ENCODE results near the gene SLCO2B1. TPM values are rescaled to one million over a fixed set of nuclear protein-coding genes. Genes with fewer than 3 reads are reported as not detected.

The SLCO2B1 gene
- total RNA-seq, 2 experiments from 2014 or later, result not detected

GRCh38 chr11:75236062-75236461, 85.2 kb downstream of the SLCO2B1 start:
- ATAC-seq, result no peak
- Mint-ChIP-seq H3K27ac (no peak overlapping the region), H3K27me3 (peaks cover 13% of the 10 kb centered on the region), H3K36me3 (ENCODE audit: low read depth) (no peaks in the 10 kb centered on the region), H3K4me3 (no peak overlapping the region), H3K9me3 (no peaks in the 10 kb centered on the region), H3K4me1 (ENCODE audit: low read depth) (peaks cover 6% of the 10 kb centered on the region)
- POLR2A ChIA-PET, result no interaction called here
- CTCF ChIA-PET, result interaction anchor here (5.9 to 19.6 kb wide), 2 partner anchors 13 to 94 kb away, joined by 41 to 663 read pairs; partner anchors contain the start of gene SLCO2B1
- DNase-seq, result no peak
- intact Hi-C loops (cut with micrococcal nuclease), result no loop called here
- TF ChIP-seq CTCF (IDR thresholded peaks at IDR 0.05), result no peak

- TF ChIP-seq CTCF (IDR thresholded peaks at IDR 0.05), result no peak
- ChIA-PET POLR2A (no interaction called here), CTCF (interaction anchor here (0.6 to 19.6 kb wide), 3 partner anchors 12 to 95 kb away, joined by 3 to 663 read pairs (median 41); partner anchors contain the start of gene SLCO2B1)
- H3K27me3 Mint-ChIP-seq, result peaks cover 10% of the 10 kb centered on the region
- no peak overlapping the region for H3K27ac Mint-ChIP-seq
- peaks cover 6% of the 10 kb centered on the region for H3K4me1 Mint-ChIP-seq (ENCODE audit: low read depth)
- H3K9me3 Mint-ChIP-seq, result no peaks in the 10 kb centered on the region
- ATAC-seq (no peak), DNase-seq (no peak)
- no peak overlapping the region for H3K4me3 Mint-ChIP-seq
- intact Hi-C loops (cut with micrococcal nuclease), result no loop called here
- H3K36me3 Mint-ChIP-seq (ENCODE audit: low read depth), result no peaks in the 10 kb centered on the region
These were observed 86.1 kb downstream of the SLCO2B1 start for GRCh38 chr11:75237050-75237449.

- TF ChIP-seq CTCF (IDR thresholded peaks at IDR 0.05), result no peak
- ATAC-seq (no peak), DNase-seq (no peak)
- H3K4me3 Mint-ChIP-seq, result no peak overlapping the region
- H3K36me3 Mint-ChIP-seq (ENCODE audit: low read depth), result no peaks in the 10 kb centered on the region
- ChIA-PET CTCF (interaction anchor here (1.5 to 19.6 kb wide), 4 partner anchors 10 to 283 kb away, joined by 3 to 663 read pairs (median 24); partner anchors contain the start of gene SLCO2B1), POLR2A (interaction anchor here (1.5 kb wide), 1 partner anchor 15 kb away, joined by 4 read pairs; no protein-coding TSS in a partner anchor)
- H3K9me3 Mint-ChIP-seq, result no peaks in the 10 kb centered on the region
- intact Hi-C loops (cut with micrococcal nuclease), result no loop called here
- H3K4me1 Mint-ChIP-seq (ENCODE audit: low read depth), result peaks cover 10% of the 10 kb centered on the region
- no peak overlapping the region for H3K27ac Mint-ChIP-seq
- H3K27me3 Mint-ChIP-seq, result peaks cover 26% of the 10 kb centered on the region
These were observed 87.9 kb downstream of the SLCO2B1 start for GRCh38 chr11:75238595-75239440.

- H3K4me3 Mint-ChIP-seq, result peak overlapping the region; percentile 71
- ATAC-seq (no peak), DNase-seq (no peak)
- TF ChIP-seq CTCF (IDR thresholded peaks at IDR 0.05), result no peak
- H3K9me3 Mint-ChIP-seq, result no peaks in the 10 kb centered on the region
- intact Hi-C loops (cut with micrococcal nuclease), result no loop called here
- no peak overlapping the region for H3K27ac Mint-ChIP-seq
- no peaks in the 10 kb centered on the region for H3K36me3 Mint-ChIP-seq (ENCODE audit: low read depth)
- H3K27me3 Mint-ChIP-seq, result peaks cover 29% of the 10 kb centered on the region
- CTCF ChIA-PET, result interaction anchor here (1.5 to 19.6 kb wide), 7 partner anchors 9 to 284 kb away, joined by 3 to 663 read pairs (median 18); partner anchors contain the start of gene SLCO2B1
- POLR2A ChIA-PET, result interaction anchor here (1.4 to 1.5 kb wide), 2 partner anchors 13 to 16 kb away, joined by 4 to 6 read pairs; no protein-coding TSS in a partner anchor
- peaks cover 10% of the 10 kb centered on the region for H3K4me1 Mint-ChIP-seq (ENCODE audit: low read depth)
These were observed 88.8 kb downstream of the SLCO2B1 start for GRCh38 chr11:75239531-75240290.
